HepG2 (cell line): ENCODE measurements around the gene GJD3. TPM values are rescaled to one million over a fixed set of nuclear protein-coding genes. Genes with fewer than 3 reads are reported as not detected.

Source experiments
- ATAD3A ChIP-seq: sonication (generic); formaldehyde crosslinking; IDR thresholded peaks from 2 replicates; pipeline ENCODE4 v1.4.0; 2020; ENCODE audit warnings: missing genetic modification reagents
- CBX2 ChIP-seq, 2 experiments: fragments of 200-600 bp in 1 of 2; sonication (generic); formaldehyde crosslinking in 1 of 2; IDR thresholded peaks; 2 replicates each; pipeline versions ENCODE4 v1.7.0 to v1.8.1; 2018 to 2022; ENCODE audit warnings: low read depth in 2 of 2, low read length in 1 of 2, mild to moderate bottlenecking in 1 of 2, missing genetic modification reagents in 1 of 2
- EEA1 ChIP-seq: sonication (generic); formaldehyde crosslinking; IDR thresholded peaks from 2 replicates; pipeline ENCODE4 v1.5.1; 2020; ENCODE audit warnings: mild to moderate bottlenecking, missing genetic modification reagents, borderline replicate concordance
- KLF13 ChIP-seq: sonication (generic); formaldehyde crosslinking; IDR thresholded peaks from 2 replicates; pipeline ENCODE4 v1.4.0; 2020; ENCODE audit warnings: mild to moderate bottlenecking, missing genetic modification reagents
- MBD4 ChIP-seq: IDR thresholded peaks from 2 replicates; pipeline ENCODE4 v1.6.1; 2012; ENCODE audit warnings: low read length, inconsistent platforms, borderline replicate concordance
- PCBP2 ChIP-seq: fragments of 200-400 bp; formaldehyde crosslinking; optimal IDR thresholded peaks from 2 replicates; pipeline ENCODE3; 2018; ENCODE audit warnings: low read length, low read depth; ENCODE audit not compliant: poor library complexity, severe bottlenecking
- SKIL ChIP-seq: sonication (generic); formaldehyde crosslinking; IDR thresholded peaks from 2 replicates; pipeline ENCODE4 v1.8.0; 2022; ENCODE audit warnings: missing genetic modification reagents, mild to moderate bottlenecking, moderate library complexity, borderline replicate concordance
- TFDP1 ChIP-seq: IDR thresholded peaks from 2 replicates; pipeline ENCODE4 v1.6.1; 2016; ENCODE audit warnings: missing compliant biosample characterization, missing genetic modification reagents, borderline replicate concordance
- TIGD3 ChIP-seq: sonication (generic); formaldehyde crosslinking; IDR thresholded peaks from 2 replicates; pipeline ENCODE4 v1.5.1; 2020; ENCODE audit warnings: mild to moderate bottlenecking, missing genetic modification reagents, borderline replicate concordance
- U2AF1 ChIP-seq: fragments of 200-400 bp; formaldehyde crosslinking; optimal IDR thresholded peaks from 2 replicates; pipeline ENCODE3; 2017; ENCODE audit warnings: mild to moderate bottlenecking, low read depth, low read length
- ZEB1 ChIP-seq: IDR thresholded peaks from 2 replicates; pipeline ENCODE4 v1.6.1; 2012; ENCODE audit warnings: mild to moderate bottlenecking, low read depth, inconsistent platforms; ENCODE audit not compliant: insufficient replicate concordance
- ZKSCAN5 ChIP-seq: sonication (generic); formaldehyde crosslinking; IDR thresholded peaks from 2 replicates; pipeline ENCODE4 v1.5.1; 2020; ENCODE audit warnings: mild to moderate bottlenecking, missing genetic modification reagents
- ZNF101 ChIP-seq: sonication (generic); formaldehyde crosslinking; IDR thresholded peaks from 2 replicates; pipeline ENCODE4 v1.4.0; 2020; ENCODE audit warnings: mild to moderate bottlenecking, low read depth, missing genetic modification reagents, borderline replicate concordance
- ZNF224 ChIP-seq: sonication (generic); formaldehyde crosslinking; IDR thresholded peaks from 2 replicates; pipeline ENCODE4 v1.5.0; 2020; ENCODE audit warnings: mild to moderate bottlenecking, missing genetic modification reagents
- ZNF343 ChIP-seq: sonication (generic); formaldehyde crosslinking; IDR thresholded peaks from 2 replicates; pipeline ENCODE4 v1.4.0; 2020; ENCODE audit warnings: mild to moderate bottlenecking, missing genetic modification reagents
- ZNF367 ChIP-seq: sonication (generic); formaldehyde crosslinking; IDR thresholded peaks from 2 replicates; pipeline ENCODE4 v1.4.0; 2020; ENCODE audit warnings: missing genetic modification reagents, borderline replicate concordance
- ZNF460 ChIP-seq: sonication (generic); formaldehyde crosslinking; IDR thresholded peaks from 2 replicates; pipeline ENCODE4 v1.5.1; 2020; ENCODE audit warnings: missing genetic modification reagents, mild to moderate bottlenecking, borderline replicate concordance
- ZNF614 ChIP-seq: IDR thresholded peaks from 2 replicates; pipeline ENCODE4 v1.6.1; 2018; ENCODE audit warnings: missing biosample characterization, missing genetic modification reagents, inconsistent platforms, borderline replicate concordance
- ZNF615 ChIP-seq: sonication (generic); formaldehyde crosslinking; IDR thresholded peaks from 2 replicates; pipeline ENCODE4 v1.5.0; 2020; ENCODE audit warnings: mild to moderate bottlenecking, missing genetic modification reagents, borderline replicate concordance
- ZNF616 ChIP-seq: sonication (generic); formaldehyde crosslinking; IDR thresholded peaks from 2 replicates; pipeline ENCODE4 v1.5.0; 2020; ENCODE audit warnings: low read depth, mild to moderate bottlenecking, missing genetic modification reagents
- ZSCAN25 ChIP-seq: sonication (generic); formaldehyde crosslinking; IDR thresholded peaks from 2 replicates; pipeline ENCODE4 v1.8.0; 2022; ENCODE audit warnings: mild to moderate bottlenecking, missing genetic modification reagents
- polyA plus RNA-seq, 8 experiments: library from polyadenylated mRNA; depleted of rRNA in 3 of 8; stranded (reverse) in 7 of 8; unstranded in 1 of 8; fragments of >200 nt; fragmentation: Illumina TruSeq in 4 of 8; extraction: Trizol in 4 of 8; gene quantifications; 2 replicates each; pipeline versions ENCODE4 v1.2.1 to v1.2.3, GENCODE V29; 2011 to 2016; ENCODE audit warnings: low read depth in 4 of 8, missing spikeins in 1 of 8, mixed read lengths in 1 of 8; ENCODE audit not compliant: insufficient read depth in 1 of 8
- total RNA-seq, 5 experiments: library from RNA; depleted of rRNA; stranded (reverse); fragments of >200 nt; fragmentation: Illumina TruSeq; extraction: Trizol; gene quantifications; 2 replicates each; pipeline ENCODE4 v1.2.3, GENCODE V29; 2016; ENCODE audit warnings: low read depth in 1 of 5
- TF ChIP-seq, protein P1 (sequence below): sonication (generic); formaldehyde crosslinking; conservative IDR thresholded peaks from 2 replicates; pipeline ENCODE4 v1.8.0; 2022; ENCODE audit warnings: missing genetic modification reagents

The GJD3 gene
- total and polyA plus RNA-seq, 2 of the 13 experiments (the other 11 are each of a cell fraction or from before 2014, with no cell fraction given) = not detected

GRCh38 chr17:40340880-40341807 lies 23.4 kb downstream of the GJD3 start (continued):
- TF ChIP-seq CBX2 (IDR thresholded peaks at IDR 0.05; ENCODE audit: low read depth, low read length) = no peak
- no peak for TF ChIP-seq CBX2 (CRISPR knock-in tag; IDR thresholded peaks at IDR 0.05; ENCODE audit: low read depth)
- TF ChIP-seq MBD4 = no peak
- TF ChIP-seq, protein P1, sequence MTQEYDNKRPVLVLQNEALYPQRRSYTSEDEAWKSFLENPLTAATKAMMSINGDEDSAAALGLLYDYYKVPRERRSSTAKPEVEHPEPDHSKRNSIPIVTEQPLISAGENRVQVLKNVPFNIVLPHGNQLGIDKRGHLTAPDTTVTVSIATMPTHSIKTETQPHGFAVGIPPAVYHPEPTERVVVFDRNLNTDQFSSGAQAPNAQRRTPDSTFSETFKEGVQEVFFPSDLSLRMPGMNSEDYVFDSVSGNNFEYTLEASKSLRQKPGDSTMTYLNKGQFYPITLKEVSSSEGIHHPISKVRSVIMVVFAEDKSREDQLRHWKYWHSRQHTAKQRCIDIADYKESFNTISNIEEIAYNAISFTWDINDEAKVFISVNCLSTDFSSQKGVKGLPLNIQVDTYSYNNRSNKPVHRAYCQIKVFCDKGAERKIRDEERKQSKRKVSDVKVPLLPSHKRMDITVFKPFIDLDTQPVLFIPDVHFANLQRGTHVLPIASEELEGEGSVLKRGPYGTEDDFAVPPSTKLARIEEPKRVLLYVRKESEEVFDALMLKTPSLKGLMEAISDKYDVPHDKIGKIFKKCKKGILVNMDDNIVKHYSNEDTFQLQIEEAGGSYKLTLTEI (CRISPR knock-in tag) = no peak
- no peak for TF ChIP-seq U2AF1
- TF ChIP-seq ZNF367 (CRISPR knock-in tag) = no peak
- no peak; the same call in 1 of the 2 replicates for TF ChIP-seq TIGD3 (CRISPR knock-in tag)
- TF ChIP-seq ZNF460 (CRISPR knock-in tag) = no peak
- no peak for TF ChIP-seq ZNF343
- TF ChIP-seq ZNF101 (CRISPR knock-in tag) = no peak
- no peak for TF ChIP-seq ATAD3A
- TF ChIP-seq ZNF616 (CRISPR knock-in tag) = peak; percentile 23; the same call in 1 of the 2 replicates
- TF ChIP-seq EEA1 (CRISPR knock-in tag) = peak; percentile 65; the same call in 1 of the 2 replicates
- peak; percentile 89 for TF ChIP-seq ZSCAN25 (CRISPR knock-in tag)
- TF ChIP-seq TFDP1 (CRISPR knock-in tag) = peak; percentile 54; the same call in 1 of the 2 replicates
- no peak for TF ChIP-seq PCBP2
- 0 out of 2 replicates have a peak, but pooled peaks have one; percentile 29 for TF ChIP-seq ZNF614 (CRISPR knock-in tag)
- TF ChIP-seq ZNF615 = no peak
- TF ChIP-seq ZKSCAN5 = no peak
- no peak for TF ChIP-seq ZEB1
- peak; percentile 76 for TF ChIP-seq SKIL
- 0 out of 2 replicates have a peak, but pooled peaks have one; percentile 52 for TF ChIP-seq KLF13 (CRISPR knock-in tag)
- no peak for TF ChIP-seq ZNF224 (CRISPR knock-in tag)
